GM23248 (cell line): ENCODE measurements around the gene NID2.

Experiments
- EZH2 ChIP-seq: fragments of 200-600 bp; sonication (generic); IDR thresholded peaks from 2 replicates; pipeline ENCODE4 v1.6.1; 2018; ENCODE audit warnings: antibody characterized with exemption, mild to moderate bottlenecking; ENCODE audit not compliant: insufficient read depth, poor library complexity, severe bottlenecking
- EZH2phosphoT487 ChIP-seq: fragments of 200-600 bp; sonication (generic); IDR thresholded peaks from 2 replicates; pipeline ENCODE4 v1.6.1; 2018; ENCODE audit warnings: antibody characterized with exemption, moderate library complexity, mild to moderate bottlenecking, low read depth; ENCODE audit not compliant: insufficient read depth

DNA sequence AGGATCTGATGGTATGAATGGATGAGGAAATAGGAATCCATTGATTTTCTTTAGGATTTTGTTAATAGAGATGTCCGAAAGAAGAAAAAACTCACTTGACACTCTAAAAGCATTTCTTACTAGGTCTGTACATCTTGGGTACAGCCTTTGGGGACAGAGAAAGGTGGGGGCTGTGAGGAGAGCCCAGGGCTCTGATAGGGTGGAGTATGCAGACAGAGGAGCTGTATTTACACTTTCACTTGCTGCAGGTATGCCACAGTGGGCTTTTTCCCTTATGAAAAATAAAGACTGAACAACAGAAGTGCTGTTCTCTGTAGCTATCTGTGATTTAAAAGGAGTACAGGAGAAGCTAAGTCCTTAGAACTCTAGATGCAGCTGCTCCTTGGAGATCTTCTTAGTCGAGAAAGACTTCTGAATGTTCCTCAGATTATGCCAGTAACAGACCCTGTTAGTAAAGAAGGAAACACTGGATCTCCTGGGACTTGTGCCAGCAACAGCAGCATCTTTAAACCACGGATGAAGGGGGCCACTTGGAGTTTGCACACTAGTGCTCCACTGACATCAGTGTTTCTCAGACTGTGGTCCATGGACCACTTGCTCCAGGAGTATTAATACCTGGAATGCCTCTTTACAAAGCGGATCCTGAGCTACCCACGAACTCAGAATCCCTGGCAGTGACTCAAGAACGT is 98.9 kb downstream of the NID2 start:
- no peak for TF ChIP-seq EZH2
- no peak for TF ChIP-seq EZH2phosphoT487
